B cell (primary cell): Measurements from ENCODE around the gene CCDC178. TPM values are rescaled to one million over a fixed set of nuclear protein-coding genes. Genes with fewer than 3 reads are reported as not detected.

Experiments
- ATAC-seq: fragments of 200-7000 bp; cut with Tn5 transposase; one replicate; pipeline ENCODE4 v1.10.0; 2021; ENCODE audit warnings: low read depth, mild to moderate bottlenecking, moderate number of reproducible peaks, moderate library complexity
- CTCF ChIA-PET: fragments of 350-600 bp; sonication (Branson Sonifier 250); formaldehyde crosslinking; loops from one replicate; lab custom pipeline; 2021; ENCODE audit warnings: antibody characterized with exemption, inconsistent platforms; lab: Charles Lee
- POLR2A ChIA-PET: fragments of 350-600 bp; sonication (Branson Sonifier 250); formaldehyde crosslinking; loops from one replicate; lab custom pipeline; 2021; ENCODE audit warnings: antibody characterized with exemption; lab: Charles Lee
- DNase-seq: peaks from one replicate; pipeline ENCODE4 v3.0.0; 2013
- H2AFZ ChIP-seq: 2 replicates; pipeline ENCODE4 v1.6.1; 2012; ENCODE audit warnings: mild to moderate bottlenecking, low read depth, low read length; ENCODE audit not compliant: insufficient read depth, poor library complexity, severe bottlenecking
- H3K27ac ChIP-seq, 2 donors: 1 replicate in 1 of 2; 2 replicates in 1 of 2; pipeline ENCODE4 v1.5.1; 2012 to 2013; ENCODE audit warnings: low read length in 2 of 2, mild to moderate bottlenecking in 2 of 2, moderate library complexity in 1 of 2
- H3K27me3 ChIP-seq, 4 experiments: fragments of 200-600 bp in 1 of 4; sonication (generic) in 1 of 4; replicated peaks in 1 of 4; 1 replicate in 2 of 4; 2 replicates in 2 of 4; pipeline versions ENCODE4 v1.6.1 to v1.7.0; 2013 to 2016; ENCODE audit warnings: low read length in 3 of 4, mild to moderate bottlenecking in 2 of 4, mixed read lengths in 1 of 4, moderate library complexity in 1 of 4; ENCODE audit not compliant: insufficient read depth in 4 of 4, control insufficient read depth in 3 of 4; ENCODE audit errors: control extremely low read depth in 1 of 4
- H3K36me3 ChIP-seq, 2 experiments: replicated peaks in 1 of 2; 1 replicate in 1 of 2; 2 replicates in 1 of 2; pipeline versions ENCODE4 v1.6.1 to v1.7.1; 2013; ENCODE audit warnings: low read length in 1 of 2; ENCODE audit not compliant: insufficient read depth in 2 of 2, control insufficient read depth in 1 of 2; ENCODE audit errors: control extremely low read depth in 1 of 2, extremely low read depth in 1 of 2
- H3K4me1 ChIP-seq, 2 donors: fragments of 200-600 bp in 1 of 2; sonication (generic) in 1 of 2; 1 replicate in 1 of 2; 2 replicates in 1 of 2; pipeline versions ENCODE4 v1.5.1 to v1.6.1; 2013 to 2017; ENCODE audit warnings: low read length in 2 of 2; ENCODE audit not compliant: control insufficient read depth in 2 of 2, insufficient read depth in 2 of 2
- H3K4me2 ChIP-seq: replicated peaks from 2 replicates; pipeline ENCODE3; 2012; ENCODE audit warnings: mild to moderate bottlenecking, low read depth, low read length; ENCODE audit not compliant: poor library complexity, severe bottlenecking
- H3K4me3 ChIP-seq, 5 experiments: fragments of 200-600 bp in 1 of 5; sonication (generic) in 1 of 5; 1 replicate in 3 of 5; 2 replicates in 2 of 5; pipeline versions ENCODE4 v1.5.1 to v1.7.0; 2011 to 2016; ENCODE audit warnings: low read length in 4 of 5, mild to moderate bottlenecking in 4 of 5, low read depth in 2 of 5, control low read depth in 1 of 5, moderate library complexity in 1 of 5; ENCODE audit not compliant: insufficient read depth in 1 of 5; ENCODE audit errors: control extremely low read depth in 1 of 5, extremely low read depth in 1 of 5
- H3K79me2 ChIP-seq: fragments of 200-600 bp; sonication (generic); one replicate; pipeline ENCODE4 v1.6.0; 2016; ENCODE audit warnings: low read length; ENCODE audit not compliant: control insufficient read depth, insufficient read depth
- H3K9ac ChIP-seq: fragments of 200-600 bp; sonication (generic); 2 replicates; pipeline ENCODE4 v1.6.1; 2017; ENCODE audit warnings: mild to moderate bottlenecking, low read length, moderate library complexity
- H3K9me3 ChIP-seq, 3 donors: one replicate each; pipeline versions ENCODE4 v1.6.1 to v1.7.1; 2013; ENCODE audit warnings: low read length in 2 of 3; ENCODE audit not compliant: control insufficient read depth in 2 of 3, insufficient read depth in 1 of 3; ENCODE audit errors: control extremely low read depth in 1 of 3
- H4K20me1 ChIP-seq: 2 replicates; pipeline ENCODE4 v1.6.0; 2012; ENCODE audit warnings: mild to moderate bottlenecking, low read length; ENCODE audit not compliant: insufficient read depth, control insufficient read depth, poor library complexity, severe bottlenecking
- H3K27ac Mint-ChIP-seq: one replicate; pipeline ENCODE4 v1.8.0; 2021; ENCODE audit warnings: mixed read lengths
- H3K27me3 Mint-ChIP-seq: one replicate; pipeline ENCODE4 v1.8.0; 2021; ENCODE audit warnings: mixed read lengths
- H3K4me1 Mint-ChIP-seq: one replicate; pipeline ENCODE4 v1.8.0; 2021; ENCODE audit warnings: mixed read lengths
- H3K4me3 Mint-ChIP-seq: one replicate; pipeline ENCODE4 v1.8.0; 2021; ENCODE audit warnings: mixed read lengths
- H3K9me3 Mint-ChIP-seq: one replicate; pipeline ENCODE4 v1.8.0; 2022; ENCODE audit warnings: mixed read lengths; ENCODE audit not compliant: insufficient read depth
- EZH2 ChIP-seq: IDR thresholded peaks from 2 replicates; pipeline ENCODE4 v1.6.1; 2012; ENCODE audit warnings: borderline replicate concordance, low read depth, mild to moderate bottlenecking, moderate library complexity, low read length; ENCODE audit not compliant: insufficient read depth, poor library complexity, severe bottlenecking
- WGBS: methylation state at CpG from one replicate; pipeline ENCODE4 v1.1.5; 2013; ENCODE audit warnings: missing lambda C conversion rate; ENCODE audit not compliant: insufficient coverage; 5-methylcytosine and 5-hydroxymethylcytosine counted together
- intact Hi-C: fragments of 100-400 bp; cut with micrococcal nuclease; formaldehyde crosslinking; loops from one replicate; pipeline ENCODE4 v1.10.0; 2022
- polyA plus RNA-seq: library from polyadenylated mRNA; depleted of rRNA; stranded (reverse); fragments of >200 nt; gene quantifications from 2 replicates; pipeline ENCODE4 v1.2.3, GENCODE V29; 2012
- total RNA-seq, 2 donors: library from RNA; stranded (reverse); fragments of 120-200 nt in 1 of 2; gene quantifications; 1 replicate in 1 of 2; 2 replicates in 1 of 2; pipeline versions ENCODE4 v1.2.3 to v1.2.4, GENCODE V29; 2013 to 2022
- TF ChIP-seq, protein P1 (sequence below): fragments of 200-600 bp; IDR thresholded peaks from one replicate; pipeline ENCODE4 v1.8.0; 2022; ENCODE audit warnings: antibody characterized with exemption, mild to moderate bottlenecking

Gene CCDC178
- total and polyA plus RNA-seq, 2 donors (not counting 1 experiment from before 2014, with no cell fraction given), result not detected

DNA sequence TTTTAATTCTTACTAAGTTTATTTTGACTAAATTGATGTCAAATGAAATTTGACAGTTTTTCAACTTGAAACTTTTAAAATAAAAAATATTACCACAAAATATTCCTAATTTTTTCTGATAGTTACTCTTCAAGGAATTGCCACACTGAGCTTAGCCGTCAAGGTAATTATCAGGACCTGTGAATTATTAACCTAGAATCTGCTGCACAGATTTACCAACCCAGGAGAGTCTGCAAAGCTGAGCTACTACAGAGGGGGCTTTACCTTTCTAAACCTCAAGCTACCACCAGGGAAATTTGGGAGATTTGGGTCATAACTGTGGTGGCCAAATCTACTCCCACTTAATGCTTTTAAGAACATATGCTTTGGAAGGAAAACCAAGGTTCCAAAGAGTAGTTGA lies 324.6 kb downstream of the CCDC178 start:
- no peaks in the 10 kb centered on the region for H3K36me3 ChIP-seq
- H3K9ac ChIP-seq, result no peak overlapping the region
- H4K20me1 ChIP-seq, result no peaks in the 10 kb centered on the region
- intact Hi-C loops, result no loop called here
- ChIA-PET POLR2A (no interaction called here), CTCF (no interaction called here)
- H3K9me3 ChIP-seq, result no peaks in the 10 kb centered on the region
- H3K4me1 ChIP-seq, result no peaks in the 10 kb centered on the region
- H3K27me3 ChIP-seq, result peaks cover 0 to 4% (median 0%) of the 10 kb centered on the region in 4 experiments
- Mint-ChIP-seq H3K4me1 (no peaks in the 10 kb centered on the region), H3K27me3 (peaks cover 9% of the 10 kb centered on the region), H3K27ac (no peak overlapping the region), H3K4me3 (no peak overlapping the region), H3K9me3 (no peaks in the 10 kb centered on the region)
- ATAC-seq, result no peak
- no peak for DNase-seq
- no peak overlapping the region for H3K27ac ChIP-seq
- 100% methylated on average over 1 of the region's 1 CpG for WGBS
- H3K79me2 ChIP-seq, result no peaks in the 10 kb centered on the region
- H2AFZ ChIP-seq, result no peak overlapping the region
- no peak overlapping the region for H3K4me3 ChIP-seq
- TF ChIP-seq, protein P1, sequence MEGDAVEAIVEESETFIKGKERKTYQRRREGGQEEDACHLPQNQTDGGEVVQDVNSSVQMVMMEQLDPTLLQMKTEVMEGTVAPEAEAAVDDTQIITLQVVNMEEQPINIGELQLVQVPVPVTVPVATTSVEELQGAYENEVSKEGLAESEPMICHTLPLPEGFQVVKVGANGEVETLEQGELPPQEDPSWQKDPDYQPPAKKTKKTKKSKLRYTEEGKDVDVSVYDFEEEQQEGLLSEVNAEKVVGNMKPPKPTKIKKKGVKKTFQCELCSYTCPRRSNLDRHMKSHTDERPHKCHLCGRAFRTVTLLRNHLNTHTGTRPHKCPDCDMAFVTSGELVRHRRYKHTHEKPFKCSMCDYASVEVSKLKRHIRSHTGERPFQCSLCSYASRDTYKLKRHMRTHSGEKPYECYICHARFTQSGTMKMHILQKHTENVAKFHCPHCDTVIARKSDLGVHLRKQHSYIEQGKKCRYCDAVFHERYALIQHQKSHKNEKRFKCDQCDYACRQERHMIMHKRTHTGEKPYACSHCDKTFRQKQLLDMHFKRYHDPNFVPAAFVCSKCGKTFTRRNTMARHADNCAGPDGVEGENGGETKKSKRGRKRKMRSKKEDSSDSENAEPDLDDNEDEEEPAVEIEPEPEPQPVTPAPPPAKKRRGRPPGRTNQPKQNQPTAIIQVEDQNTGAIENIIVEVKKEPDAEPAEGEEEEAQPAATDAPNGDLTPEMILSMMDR, result no peak
- no peak for TF ChIP-seq EZH2
- H3K4me2 ChIP-seq, result no peak overlapping the region

GRCh38 chr18:33115476-33115875 lies 325.0 kb downstream of the CCDC178 start:
- no peaks in the 10 kb centered on the region for H3K79me2 ChIP-seq
- Mint-ChIP-seq H3K27me3 (peaks cover 9% of the 10 kb centered on the region), H3K9me3 (no peaks in the 10 kb centered on the region), H3K27ac (no peak overlapping the region), H3K4me3 (no peak overlapping the region), H3K4me1 (no peaks in the 10 kb centered on the region)
- no peak overlapping the region for H3K27ac ChIP-seq
- no peaks in the 10 kb centered on the region for H4K20me1 ChIP-seq
- no peak overlapping the region for H3K4me2 ChIP-seq
- H3K27me3 ChIP-seq, result peaks cover 0 to 4% (median 0%) of the 10 kb centered on the region in 4 experiments
- intact Hi-C loops, result no loop called here
- no peaks in the 10 kb centered on the region for H3K4me1 ChIP-seq
- H3K4me3 ChIP-seq, result no peak overlapping the region
- H3K9ac ChIP-seq, result no peak overlapping the region
- POLR2A ChIA-PET, result no interaction called here
- H2AFZ ChIP-seq, result no peak overlapping the region
- TF ChIP-seq, protein P1, result no peak
- no peak for TF ChIP-seq EZH2
- no peak for ATAC-seq
- CTCF ChIA-PET, result no interaction called here
- no peak for DNase-seq
- H3K36me3 ChIP-seq, result no peaks in the 10 kb centered on the region
- H3K9me3 ChIP-seq, result no peaks in the 10 kb centered on the region
- WGBS, result 98% methylated on average over 6 of the region's 7 CpGs
